ENCODE measurements around the gene RHCE.
"Not testable (repeated sequence)": the region's sequence is repeated elsewhere in the genome, so short reads cannot be mapped to it uniquely, and the experiment has no call there.

RHCE gene

GRCh38 chr1:25432749-25433388 is 12.2 kb upstream of the RHCE start:
- no peak for DNase-seq (ENCODE audit: low read depth in 2 of 2)

DNA sequence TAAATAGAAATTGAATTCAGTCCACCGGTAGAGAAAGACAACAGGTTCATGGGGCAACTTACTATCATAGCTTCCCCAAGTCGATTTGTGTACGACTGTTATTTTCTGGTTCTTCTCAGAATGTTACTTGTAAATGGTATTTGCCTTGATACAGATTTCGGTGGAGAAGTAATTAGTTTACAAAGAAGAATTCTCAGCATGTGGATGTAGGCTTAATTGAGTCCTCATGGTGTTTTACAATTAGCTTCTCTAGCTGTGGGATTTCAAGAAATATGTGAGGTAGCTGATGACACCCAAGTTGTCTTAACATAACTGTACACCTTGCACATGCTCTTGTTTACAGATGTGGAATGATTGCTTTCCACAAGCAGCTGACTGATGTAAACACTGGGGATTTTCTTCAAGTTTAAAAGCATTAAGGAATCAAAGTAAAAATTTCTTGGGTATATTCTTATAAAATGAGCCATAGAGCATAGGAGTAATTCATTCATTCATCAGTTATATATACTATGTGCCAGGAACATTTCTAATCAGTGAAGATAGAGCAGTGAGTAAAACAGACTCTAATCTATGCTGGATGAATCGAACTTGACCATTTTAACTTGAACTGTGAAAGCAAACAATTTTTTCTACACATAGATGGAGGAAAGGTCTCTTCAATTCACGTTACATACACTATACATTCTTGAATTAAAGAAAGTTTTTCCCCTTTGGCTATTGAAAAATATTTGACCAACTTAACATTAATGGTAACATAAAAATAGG is 11.5 kb upstream of the RHCE start:
- no peak for DNase-seq (ENCODE audit: low read depth in 2 of 2)

DNA sequence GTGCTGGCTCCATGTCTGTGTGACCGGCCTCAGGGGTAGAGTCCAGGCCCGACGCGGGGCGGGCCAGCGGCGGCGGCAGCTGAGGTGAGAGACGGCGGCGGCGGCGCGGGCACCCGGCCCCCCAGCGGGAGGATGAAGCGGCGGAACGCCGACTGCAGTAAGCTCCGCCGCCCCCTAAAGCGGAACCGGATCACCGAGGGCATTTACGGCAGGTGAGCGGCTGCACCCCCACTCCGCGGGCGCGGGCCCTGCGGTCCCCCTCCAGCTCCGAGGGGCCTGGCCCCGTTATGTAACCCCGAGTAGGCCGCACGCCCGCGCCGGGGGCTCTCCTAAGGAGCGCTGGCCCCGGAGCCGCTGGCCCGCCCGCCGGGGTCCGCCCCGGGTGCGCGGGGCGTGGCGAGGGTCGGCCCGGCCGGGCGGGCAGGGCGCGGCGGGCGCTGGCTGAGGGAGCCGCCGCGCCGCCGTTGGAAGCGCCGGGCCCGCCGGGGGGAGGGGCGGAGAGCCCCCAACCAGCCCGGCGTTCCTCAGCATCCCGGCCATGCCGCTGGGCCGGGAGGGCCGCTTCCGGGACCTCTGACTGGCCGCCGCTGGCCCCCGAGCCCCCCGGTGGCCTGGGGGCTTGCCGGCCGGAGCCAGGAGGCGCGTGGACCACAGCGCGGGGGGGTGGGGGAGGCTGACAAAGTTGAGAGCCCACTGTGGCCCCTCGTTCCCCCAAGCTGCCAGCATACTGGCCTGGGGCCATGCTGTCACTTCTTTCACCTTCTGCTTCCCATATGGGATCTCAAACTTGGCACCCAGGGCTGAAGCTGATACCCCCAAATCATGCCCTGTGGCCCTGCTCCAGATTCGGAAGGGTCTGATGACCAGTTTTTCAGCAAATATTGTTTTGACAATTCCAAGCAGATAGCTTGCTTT is 10.6 kb upstream of the RHCE start:
- DNase-seq (ENCODE audit: low read depth in 2 of 2), result no peak

GRCh38 chr1:25430073-25430966 is 9.7 kb upstream of the RHCE start, which contains the start of gene MACO1:
TSS of gene MACO1 (plus strand) at chr1:25430897. CDS start at chr1:25431099, 202 bp downstream.
- peak; percentile 94 to 96 for DNase-seq (ENCODE audit: low read depth in 2 of 2)

DNA sequence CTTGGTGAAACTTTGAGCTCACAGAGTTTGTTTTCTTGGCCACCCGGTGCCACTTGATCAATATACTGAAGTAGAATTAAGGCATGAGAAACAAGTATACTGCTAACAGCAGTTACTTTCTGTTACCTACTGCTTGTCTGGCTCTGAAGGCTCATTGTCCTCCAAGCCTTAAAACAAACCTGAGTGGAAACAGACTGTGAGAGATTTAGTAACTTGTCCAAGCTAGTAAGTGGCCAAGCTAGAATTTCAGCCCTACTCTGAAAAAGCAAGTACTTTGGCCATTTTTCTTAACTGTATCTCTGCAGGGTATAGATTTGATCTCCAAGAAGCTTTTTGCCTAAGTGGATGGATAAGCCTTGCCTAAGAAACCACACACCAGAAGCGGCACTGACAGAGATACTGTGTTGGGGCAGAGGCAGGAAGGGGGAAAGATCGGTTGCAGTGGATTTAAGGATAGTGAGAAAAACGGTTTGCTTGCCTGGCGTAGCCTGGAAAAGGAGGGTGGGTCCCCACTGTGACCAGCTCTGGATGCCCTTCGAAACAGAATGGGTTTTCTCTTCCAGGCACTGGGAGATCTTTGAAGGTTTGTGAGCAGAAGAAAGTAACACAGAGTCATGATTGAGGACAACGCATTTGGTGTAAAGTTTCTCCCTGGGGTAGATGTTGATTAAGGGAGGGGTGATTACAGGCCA is 8.0 kb upstream of the RHCE start:
- DNase-seq (ENCODE audit: low read depth in 2 of 2), result no peak

GRCh38 chr1:25427696-25428095 is 7.1 kb upstream of the RHCE start:
- no peak for DNase-seq (ENCODE audit: low read depth in 2 of 2)

GRCh38 chr1:25425098-25426085 is 4.8 kb upstream of the RHCE start:
- DNase-seq (ENCODE audit: low read depth in 2 of 2), result no peak

DNA sequence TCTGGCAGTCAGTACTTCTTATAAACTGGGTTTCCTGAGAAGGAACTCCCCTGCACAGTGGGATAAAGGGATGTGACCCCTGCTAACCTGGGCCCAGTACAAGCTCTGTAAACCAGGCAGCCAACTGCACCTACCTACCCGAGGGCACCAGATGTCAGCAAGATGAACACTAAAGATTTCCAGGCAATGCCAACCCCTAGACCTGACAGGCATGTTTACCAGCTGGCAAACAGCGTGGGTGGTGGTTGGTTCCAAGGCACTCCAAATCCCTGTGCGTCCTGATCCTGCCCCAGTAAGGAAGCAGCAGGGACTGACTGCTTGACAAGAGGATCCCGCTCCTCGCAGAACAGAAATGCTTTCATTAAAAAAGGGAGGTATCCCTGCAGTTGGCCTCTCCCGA is 2.6 kb upstream of the RHCE start:
- DNase-seq (ENCODE audit: low read depth in 2 of 2), result not testable (repeated sequence)

DNA sequence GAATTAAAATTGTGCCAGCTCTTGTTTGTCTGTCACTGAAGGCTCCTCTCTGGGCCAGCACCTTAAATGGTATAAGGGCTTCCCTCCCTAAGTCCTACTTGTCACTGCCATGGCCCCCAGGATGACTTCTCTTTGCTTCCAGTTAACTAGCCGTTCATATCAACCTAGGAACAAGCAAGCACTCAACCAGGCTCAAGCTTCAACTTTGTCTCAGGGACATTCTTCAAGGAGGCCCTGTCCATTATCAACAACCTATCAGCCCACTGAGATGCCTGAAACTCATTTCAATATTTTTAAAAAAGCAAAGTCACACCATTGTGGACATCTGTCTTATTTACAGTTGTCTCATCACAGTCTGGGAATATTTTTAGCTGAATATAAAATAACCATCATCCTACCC is 1.3 kb downstream of the RHCE start:
- DNase-seq (ENCODE audit: low read depth in 2 of 2), result not testable (repeated sequence)

GRCh38 chr1:25417280-25417679 is 3.3 kb downstream of the RHCE start:
- DNase-seq (ENCODE audit: low read depth in 2 of 2), result not testable (repeated sequence)

DNA sequence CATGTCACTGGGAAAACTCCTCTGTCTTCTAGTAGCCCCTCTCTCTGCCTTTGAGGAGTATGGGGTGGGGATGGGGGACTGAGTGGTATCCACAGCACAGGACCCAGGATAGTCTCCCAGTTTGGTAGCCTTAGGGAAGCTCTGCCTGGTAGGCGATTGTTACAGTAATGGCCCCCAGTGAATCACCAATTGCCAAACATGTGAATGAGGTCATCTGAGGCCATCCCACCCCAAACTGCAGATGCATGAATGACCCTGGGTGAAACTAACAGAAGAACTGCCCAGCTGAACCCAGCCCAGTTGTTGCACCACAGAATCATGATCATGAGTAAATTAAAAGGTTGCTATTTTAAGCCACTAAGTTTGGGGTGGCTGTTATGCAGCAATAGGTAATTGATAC is 6.0 kb downstream of the RHCE start:
- not testable (repeated sequence) for DNase-seq (ENCODE audit: low read depth in 2 of 2)

GRCh38 chr1:25414157-25414556 is 6.5 kb downstream of the RHCE start:
- not testable (repeated sequence) for DNase-seq (ENCODE audit: low read depth in 2 of 2)

DNA sequence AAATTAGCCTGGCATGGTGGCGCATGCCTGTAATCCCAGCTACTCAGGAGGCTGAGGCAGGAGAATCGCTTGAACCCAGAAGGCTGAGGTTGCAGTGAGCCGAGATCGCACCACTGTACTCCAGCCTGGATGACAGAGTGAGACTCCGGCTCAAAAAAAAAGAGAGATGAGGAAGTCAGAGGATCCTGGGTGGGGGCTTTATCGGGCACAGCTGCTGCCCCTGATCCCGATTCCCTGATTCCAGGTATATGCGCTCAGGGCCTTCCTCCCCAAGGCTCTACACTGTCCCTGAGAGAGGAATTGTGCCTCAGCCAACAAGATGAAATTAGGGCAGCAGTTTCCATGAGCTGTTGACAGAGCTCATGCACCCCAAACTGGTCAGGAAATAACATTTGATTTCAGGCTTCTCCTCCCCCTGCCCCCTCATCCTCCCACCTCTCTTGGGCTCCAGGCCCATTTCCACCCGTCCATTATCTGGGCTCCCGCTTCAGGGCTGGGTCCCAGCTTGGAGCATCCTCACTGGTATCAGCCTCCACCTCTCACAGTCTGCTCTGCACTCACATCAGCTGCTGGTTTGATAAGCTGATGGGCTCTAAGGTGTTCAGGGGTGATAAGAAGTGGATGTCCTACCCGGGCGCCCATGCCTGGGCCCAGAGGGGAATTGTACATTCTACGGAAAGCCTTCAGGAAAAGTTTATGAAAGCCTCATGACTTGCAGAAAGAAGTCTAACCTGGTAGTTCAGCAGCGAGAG is 7.6 kb downstream of the RHCE start:
- not testable (repeated sequence) for DNase-seq (ENCODE audit: low read depth in 2 of 2)

GRCh38 chr1:25409641-25410427 is 10.8 kb downstream of the RHCE start:
- not testable (repeated sequence) for DNase-seq (ENCODE audit: low read depth in 2 of 2)

GRCh38 chr1:25405731-25406305 is 14.8 kb downstream of the RHCE start:
- DNase-seq (ENCODE audit: low read depth in 2 of 2), result not testable (repeated sequence)

DNA sequence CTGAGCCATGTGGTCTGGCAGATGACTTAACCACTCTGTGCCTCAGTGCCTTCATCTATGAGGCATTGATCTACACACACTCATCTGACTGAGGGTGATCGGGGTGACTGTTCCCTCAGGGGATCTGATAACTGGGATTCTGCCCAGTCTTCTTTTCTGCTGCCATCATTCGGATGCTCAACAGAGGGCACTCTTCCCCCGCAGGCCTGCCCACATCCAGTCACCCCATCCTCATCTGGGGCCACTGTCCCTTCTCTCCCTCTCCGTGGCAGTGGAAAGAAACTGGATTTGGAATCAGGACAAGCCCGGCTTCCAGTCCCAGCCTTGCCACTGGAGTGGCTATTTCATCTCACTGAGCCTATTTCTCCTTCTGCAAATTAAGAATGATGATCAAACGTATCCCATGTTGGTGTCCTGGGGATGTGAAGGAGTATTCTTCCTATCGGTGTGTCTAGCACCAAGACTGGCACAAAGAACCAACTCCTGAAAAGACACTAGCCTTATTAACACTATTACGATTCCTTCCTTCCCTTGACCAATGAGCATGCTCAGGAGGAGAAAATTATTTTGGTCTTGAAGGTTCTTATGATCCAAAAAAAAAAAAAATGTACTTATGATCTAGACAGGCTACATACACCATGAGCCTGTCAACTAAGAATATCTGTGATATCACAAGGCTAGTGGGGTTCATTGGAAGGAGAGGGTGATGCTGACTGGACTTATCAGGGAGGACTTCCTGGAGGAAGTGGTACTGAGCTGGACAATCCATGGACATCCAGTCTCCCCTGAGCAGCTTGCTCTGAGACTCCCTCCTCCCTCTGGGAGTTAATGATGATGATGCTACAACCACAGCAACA is 17.4 kb downstream of the RHCE start:
- not testable (repeated sequence) for DNase-seq (ENCODE audit: low read depth in 2 of 2)

All from stimulated activated CD4-positive, alpha-beta T cell treated with anti-CD3 and anti-CD28 coated beads, Interleukin-1b, Interleukin-23, amount 100 ng/mL, for 4 hours (primary cell).